GM12878 (cell line): Measurements from ENCODE around the gene CRB2. TPM values are rescaled to one million over a fixed set of nuclear protein-coding genes. Genes with fewer than 3 reads are reported as not detected.

Experiments
- BCL3 ChIP-seq: IDR thresholded peaks from 2 replicates; pipeline ENCODE4 v1.6.1; 2011; ENCODE audit warnings: borderline replicate concordance, low read depth, mild to moderate bottlenecking, moderate library complexity, low read length; ENCODE audit not compliant: insufficient read depth, poor library complexity, severe bottlenecking
- CREB1 ChIP-seq: IDR thresholded peaks from 2 replicates; pipeline ENCODE4 v1.6.1; 2012; ENCODE audit warnings: low read depth, mild to moderate bottlenecking, inconsistent platforms
- E4F1 ChIP-seq: fragments of 450-650 bp; IDR thresholded peaks from 2 replicates; pipeline ENCODE4 v1.6.1; 2018; ENCODE audit warnings: borderline replicate concordance, mild to moderate bottlenecking; ENCODE audit not compliant: partially characterized antibody
- ESRRA ChIP-seq: IDR thresholded peaks from 2 replicates; pipeline ENCODE4 v1.6.1; 2012; ENCODE audit warnings: mild to moderate bottlenecking, low read length, improper control_type of control experiment
- HDGF ChIP-seq: fragments of 450-650 bp; IDR thresholded peaks from 2 replicates; pipeline ENCODE4 v1.6.1; 2016; ENCODE audit warnings: antibody characterized with exemption
- SKIL ChIP-seq: fragments of 450-650 bp; IDR thresholded peaks from 2 replicates; pipeline ENCODE4 v1.6.1; 2017; ENCODE audit warnings: mild to moderate bottlenecking, low read depth, inconsistent platforms; ENCODE audit not compliant: poor library complexity, severe bottlenecking
- polyA plus RNA-seq, 11 experiments: library from polyadenylated mRNA; depleted of rRNA in 4 of 11; unstranded in 6 of 11; stranded (reverse) in 5 of 11; fragments of >200 nt; fragmentation: Nextera tagmentation in 4 of 11; fragmentation: Illumina TruSeq in 1 of 11; extraction: Ambion mirVana in 4 of 11; extraction: Trizol in 1 of 11; gene quantifications; 1 replicate in 1 of 11; 2 replicates in 10 of 11; pipeline versions ENCODE4 v1.2.1 to v1.2.3, GENCODE V29; 2011 to 2016; ENCODE audit warnings: inconsistent platforms in 2 of 11, missing spikeins in 2 of 11, low read depth in 1 of 11
- total RNA-seq, 4 experiments: library from RNA; depleted of rRNA in 3 of 4; stranded (reverse); fragments of >200 nt in 3 of 4; fragmentation: Illumina TruSeq in 1 of 4; extraction: Trizol in 1 of 4; gene quantifications; 2 replicates each; pipeline versions ENCODE4 v1.2.1 to v1.2.3, GENCODE V29; 2013 to 2021

CRB2 gene
- total and polyA plus RNA-seq, 10 of the 15 experiments (the other 5 are each of a cell fraction or from before 2014, with no cell fraction given), result 0.01 to 0.80 (median 0.23) TPM; not detected in 3

- TF ChIP-seq ESRRA (no peak), BCL3 (no peak), E4F1 (no peak), HDGF (no peak), CREB1 (no peak), SKIL (no peak)
These were observed 61.5 kb downstream of the CRB2 start (continued) for GRCh38 chr9:123417289-123418051.
